ENCODE data around the gene STRN4.

- no peak for TF ChIP-seq FOS (IDR thresholded peaks at IDR 0.05; ENCODE audit: borderline replicate concordance, insufficient read depth, low read length)
- no peak for TF ChIP-seq EZH2 (IDR thresholded peaks at IDR 0.05; ENCODE audit: borderline replicate concordance, low read depth, low read length, severe bottlenecking)
- TF ChIP-seq, protein P1, sequence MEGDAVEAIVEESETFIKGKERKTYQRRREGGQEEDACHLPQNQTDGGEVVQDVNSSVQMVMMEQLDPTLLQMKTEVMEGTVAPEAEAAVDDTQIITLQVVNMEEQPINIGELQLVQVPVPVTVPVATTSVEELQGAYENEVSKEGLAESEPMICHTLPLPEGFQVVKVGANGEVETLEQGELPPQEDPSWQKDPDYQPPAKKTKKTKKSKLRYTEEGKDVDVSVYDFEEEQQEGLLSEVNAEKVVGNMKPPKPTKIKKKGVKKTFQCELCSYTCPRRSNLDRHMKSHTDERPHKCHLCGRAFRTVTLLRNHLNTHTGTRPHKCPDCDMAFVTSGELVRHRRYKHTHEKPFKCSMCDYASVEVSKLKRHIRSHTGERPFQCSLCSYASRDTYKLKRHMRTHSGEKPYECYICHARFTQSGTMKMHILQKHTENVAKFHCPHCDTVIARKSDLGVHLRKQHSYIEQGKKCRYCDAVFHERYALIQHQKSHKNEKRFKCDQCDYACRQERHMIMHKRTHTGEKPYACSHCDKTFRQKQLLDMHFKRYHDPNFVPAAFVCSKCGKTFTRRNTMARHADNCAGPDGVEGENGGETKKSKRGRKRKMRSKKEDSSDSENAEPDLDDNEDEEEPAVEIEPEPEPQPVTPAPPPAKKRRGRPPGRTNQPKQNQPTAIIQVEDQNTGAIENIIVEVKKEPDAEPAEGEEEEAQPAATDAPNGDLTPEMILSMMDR (IDR thresholded peaks at IDR 0.05; ENCODE audit: extremely low read depth in 1 of 2, insufficient read depth in 1 of 2, low read depth in 1 of 2, low read length in 2 of 2), result no peak
- TF ChIP-seq MAX (IDR thresholded peaks at IDR 0.05; ENCODE audit: insufficient read depth, insufficient read length), result no peak
- no peak for TF ChIP-seq POLR2A (IDR thresholded peaks at IDR 0.05; ENCODE audit: low read depth, low read length)
- TF ChIP-seq GATA2 (IDR thresholded peaks at IDR 0.05; ENCODE audit: insufficient read depth, insufficient read length, low read depth, low read length), result no peak
- no peak for TF ChIP-seq JUN (IDR thresholded peaks at IDR 0.05; ENCODE audit: borderline replicate concordance, insufficient read depth, insufficient read length, low read depth)
Observed at GRCh38 chr19:46730595-46730994, 15.7 kb downstream of the STRN4 start.
